Measurements from ENCODE around the gene DCPS. TPM values are rescaled to one million over a fixed set of nuclear protein-coding genes. Genes with fewer than 3 reads are reported as not detected.

Gene DCPS
- total and polyA plus RNA-seq, 8 donors: 16.4 to 24.4 (median 21.5) TPM

DNA sequence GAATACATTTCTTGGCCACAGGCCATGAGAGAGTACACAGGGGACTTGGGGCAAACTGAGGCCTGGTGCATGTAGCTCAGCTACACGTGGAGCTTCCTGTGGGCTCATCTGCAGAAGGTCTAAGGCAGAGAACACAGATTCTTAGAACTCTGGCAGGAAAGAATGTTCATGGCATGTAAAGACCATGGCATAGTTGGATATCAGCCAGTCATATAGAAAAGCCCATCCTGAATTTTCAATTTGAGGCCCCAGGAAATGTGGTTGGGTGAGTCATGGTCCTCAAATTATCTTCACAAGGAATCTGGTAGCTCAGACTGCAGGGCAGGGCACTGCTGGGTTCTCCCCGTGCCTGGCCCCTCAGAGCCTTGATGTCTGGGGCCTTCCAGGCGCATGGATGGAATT lies 37.9 kb downstream of the DCPS start:
- Histone ChIP-seq H3K27me3 (no peaks in the 10 kb centered on the region), H3K9me3 (no peaks in the 10 kb centered on the region), H3K4me1 (peaks cover 15 to 45% of the 10 kb centered on the region in 2 donors), H3K27ac (no peak overlapping the region), H3K36me3 (peaks cover 0 to 64% of the 10 kb centered on the region in 2 donors), H3K4me3 (no peak overlapping the region)
- no peak for TF ChIP-seq CTCF (IDR thresholded peaks at IDR 0.05)
- DNase-seq (no peak), ATAC-seq (no peak)
- intact Hi-C loops (cut with DNase I): no loop called here

DNA sequence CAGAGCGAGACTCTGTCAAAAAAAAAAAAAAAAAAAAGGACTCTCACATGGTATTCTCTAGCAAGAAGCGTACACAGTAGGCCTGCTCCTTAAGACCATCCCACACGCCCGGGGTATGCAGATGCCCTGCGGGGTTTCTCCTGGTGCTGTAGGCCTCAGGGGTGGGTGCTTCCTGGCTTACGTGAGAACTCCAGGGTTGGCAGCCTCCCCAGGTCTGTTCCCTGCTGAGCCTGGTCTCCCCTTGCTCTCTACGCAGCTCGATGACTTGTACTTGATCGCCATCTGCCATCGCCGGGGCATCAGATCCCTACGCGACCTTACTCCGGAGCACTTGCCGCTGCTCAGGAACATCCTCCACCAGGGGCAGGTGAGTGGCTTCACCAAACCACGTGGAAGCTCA lies 39.2 kb downstream of the DCPS start:
- no peak for ATAC-seq
- intact Hi-C loops (cut with DNase I): no loop called here

DNA sequence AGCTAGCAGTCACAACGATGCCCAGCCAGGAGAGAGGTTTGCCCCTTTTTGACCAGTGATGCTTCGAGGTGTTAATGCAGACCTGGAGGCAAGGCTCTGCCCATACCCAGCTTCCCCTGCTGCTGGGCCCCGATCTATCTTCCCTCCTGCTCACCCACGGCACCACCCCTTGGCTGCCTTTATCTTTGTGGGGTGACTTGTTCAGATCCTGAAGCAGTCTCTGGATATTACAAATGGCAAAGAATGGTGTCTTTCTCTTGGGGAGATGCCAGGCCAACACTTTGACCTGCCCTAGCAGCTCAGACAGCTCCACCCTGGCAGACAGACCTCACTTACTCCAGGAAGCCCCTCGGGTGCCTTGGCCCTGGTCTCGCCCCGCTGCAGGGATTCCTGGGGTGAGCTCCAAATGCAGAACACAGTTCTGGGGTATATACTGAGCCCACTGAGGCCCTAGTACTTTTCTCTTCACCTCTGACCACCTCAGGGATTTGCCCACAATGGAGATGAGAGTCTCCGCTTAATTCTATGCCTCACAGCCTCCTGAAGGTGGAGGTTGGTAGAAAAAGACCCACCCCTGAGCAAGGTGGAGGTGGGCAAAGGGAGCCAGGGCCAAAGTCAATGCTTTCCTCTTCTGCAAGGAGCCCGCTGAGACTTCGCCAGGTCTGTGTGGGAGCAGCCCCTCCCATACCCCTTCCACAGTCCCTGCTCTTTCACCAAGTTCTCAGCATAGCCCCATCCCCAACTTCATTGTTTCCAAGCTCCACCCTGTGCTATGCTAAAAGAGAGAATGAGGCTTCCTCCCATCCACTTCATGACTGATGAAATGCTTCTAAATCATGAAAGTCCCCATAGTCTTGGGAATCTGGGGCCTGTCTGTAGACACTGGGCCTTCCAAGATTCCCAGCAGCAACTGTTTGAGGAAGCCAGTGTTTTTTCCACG lies 40.6 kb downstream of the DCPS start:
- H3K36me3 ChIP-seq: peaks cover 0 to 51% of the 10 kb centered on the region in 2 donors
- intact Hi-C loops (cut with DNase I): no loop called here
- ATAC-seq (no peak), DNase-seq (no peak)
- TF ChIP-seq CTCF (IDR thresholded peaks at IDR 0.05): no peak
- H3K9me3 ChIP-seq: no peaks in the 10 kb centered on the region
- no peak overlapping the region for H3K27ac ChIP-seq
- H3K4me1 ChIP-seq: peaks cover 17 to 51% of the 10 kb centered on the region in 2 donors
- no peak overlapping the region for H3K4me3 ChIP-seq
- H3K27me3 ChIP-seq: no peaks in the 10 kb centered on the region

More for the DNA sequence above, 39.2 kb downstream of the DCPS start:
- Histone ChIP-seq H3K4me1 (peaks cover 15 to 45% of the 10 kb centered on the region in 2 donors), H3K36me3 (peaks cover 0 to 64% of the 10 kb centered on the region in 2 donors), H3K4me3 (no peak overlapping the region), H3K27ac (no peak overlapping the region), H3K27me3 (no peaks in the 10 kb centered on the region), H3K9me3 (no peaks in the 10 kb centered on the region)
- DNase-seq: no peak
- TF ChIP-seq CTCF (IDR thresholded peaks at IDR 0.05): no peak

- Histone ChIP-seq H3K36me3 (peaks cover 0 to 45% of the 10 kb centered on the region in 2 donors), H3K4me1 (peaks cover 8 to 44% of the 10 kb centered on the region in 2 donors), H3K9me3 (no peaks in the 10 kb centered on the region), H3K4me3 (no peak overlapping the region), H3K27me3 (no peaks in the 10 kb centered on the region), H3K27ac (peak overlapping the region in 1 of 2 donors; percentile 82)
- DNase-seq (no peak), ATAC-seq (no peak)
- no peak for TF ChIP-seq CTCF (IDR thresholded peaks at IDR 0.05)
- intact Hi-C loops (cut with DNase I): no loop called here
Measured at GRCh38 chr11:126345283-126345682, 41.4 kb downstream of the DCPS start.

GRCh38 chr11:126345759-126346585 lies 42.1 kb downstream of the DCPS start:
- intact Hi-C loops (cut with DNase I): no loop called here
- DNase-seq: no peak
- peaks cover 3 to 40% of the 10 kb centered on the region in 2 donors for H3K36me3 ChIP-seq

More at GRCh38 chr11:126345759-126346585, 42.1 kb downstream of the DCPS start:
- Histone ChIP-seq H3K4me1 (peaks cover 4 to 49% of the 10 kb centered on the region in 2 donors), H3K9me3 (no peaks in the 10 kb centered on the region), H3K27me3 (no peaks in the 10 kb centered on the region), H3K27ac (peak overlapping the region; percentile 63 to 82), H3K4me3 (no peak overlapping the region)
- no peak for TF ChIP-seq CTCF (IDR thresholded peaks at IDR 0.05)
- peak; percentile 52 for ATAC-seq

Measured in left lung (tissue), 10 donors.